DMS 273 treated with DMSO at 0.1 percent for 48 hours (cell line): ENCODE measurements around the gene UBC.

ENCODE experiments used
- DNase-seq: peaks from one replicate; lab custom pipeline; 2025; lab: John Stamatoyannopoulos, UW

Gene UBC

GRCh38 chr12:124914392-124915238 is at the start of gene UBC:
Gene UBC (minus strand): TSS chr12:124914650. CDS start chr12:124913771, 879 bp downstream.
- DNase-seq: no peak

GRCh38 chr12:124963211-124963610 is 48.8 kb upstream of the UBC start:
- no peak for DNase-seq

- no peak for DNase-seq
These were observed 46.6 kb upstream of the UBC start for GRCh38 chr12:124961055-124961454.

GRCh38 chr12:124956571-124956970 is 42.1 kb upstream of the UBC start:
- DNase-seq: no peak

GRCh38 chr12:124954771-124955170 is 40.3 kb upstream of the UBC start:
- DNase-seq: no peak

- DNase-seq: no peak
These were observed 39.4 kb upstream of the UBC start for GRCh38 chr12:124953689-124954405.

- no peak for DNase-seq
These were observed 38.4 kb upstream of the UBC start for GRCh38 chr12:124952801-124953200.

- DNase-seq: no peak
These were observed 37.8 kb upstream of the UBC start for GRCh38 chr12:124952295-124952694.

GRCh38 chr12:124949779-124950728 is 35.6 kb upstream of the UBC start:
- DNase-seq: no peak

GRCh38 chr12:124949066-124949465 is 34.6 kb upstream of the UBC start:
- no peak for DNase-seq

GRCh38 chr12:124947561-124948398 is 33.3 kb upstream of the UBC start:
- DNase-seq: no peak

GRCh38 chr12:124947013-124947412 is 32.6 kb upstream of the UBC start:
- DNase-seq: no peak

GRCh38 chr12:124946447-124946793 is 32.0 kb upstream of the UBC start:
- DNase-seq: no peak

- no peak for DNase-seq
These were observed 26.7 kb upstream of the UBC start for GRCh38 chr12:124941170-124941527.

- no peak for DNase-seq
These were observed 26.1 kb upstream of the UBC start for GRCh38 chr12:124940393-124941169.

GRCh38 chr12:124940143-124940392 is 25.6 kb upstream of the UBC start:
- DNase-seq: no peak

GRCh38 chr12:124939421-124940142 is 25.1 kb upstream of the UBC start:
- no peak for DNase-seq

GRCh38 chr12:124939079-124939420 is 24.6 kb upstream of the UBC start:
- DNase-seq: no peak

GRCh38 chr12:124938587-124938986 is 24.1 kb upstream of the UBC start:
- DNase-seq: no peak

- no peak for DNase-seq
These were observed 23.7 kb upstream of the UBC start for GRCh38 chr12:124938108-124938507.
